Right ventricle myocardium superior (tissue), 1 donor: ENCODE data around the gene HOXD13. TPM values are rescaled to one million over a fixed set of nuclear protein-coding genes. Genes with fewer than 3 reads are reported as not detected.
A peak's percentile ranks its signal among the peaks of the same experiment; 100 is the strongest.

Experiments used
- ATAC-seq: fragments of 200-7000 bp; cut with Tn5 transposase; one replicate; pipeline ENCODE4 v1.9.1; 2020; ENCODE audit warnings: mild to moderate bottlenecking; ENCODE audit not compliant: poor library complexity
- DNase-seq: peaks from one replicate; pipeline ENCODE4 v3.0.0-alpha.2; 2020
- intact Hi-C: fragments of 100-400 bp; cut with DNase I; formaldehyde crosslinking; loops from one replicate; pipeline ENCODE4 v1.11.2; 2022
- total RNA-seq: library from RNA; stranded (reverse); fragmentation: NEBNext Ultra II Directional; extraction: Animal tissue kit (Norgen Biotek cat#: 25700); gene quantifications from one replicate; pipeline ENCODE4 v1.2.1, GENCODE V29; 2021
- donor health status: DM: no; HTN: yes; CAD: no; lungs with severe emphysema.

Gene HOXD13
- total RNA-seq, 1 donor from 2014 or later, result not detected

- DNase-seq, result no peak
- intact Hi-C loops, result no loop called here
- ATAC-seq, result no peak
These were observed 44.1 kb downstream of the HOXD13 start for GRCh38 chr2:176136374-176137251.

GRCh38 chr2:176137252-176137580, 44.7 kb downstream of the HOXD13 start:
- intact Hi-C loops, result no loop called here
- ATAC-seq (no peak), DNase-seq (no peak)

- DNase-seq, result no peak
- intact Hi-C loops, result no loop called here
- no peak for ATAC-seq
These were observed 45.4 kb downstream of the HOXD13 start for GRCh38 chr2:176137906-176138305.

- intact Hi-C loops, result no loop called here
- ATAC-seq, result no peak
These were observed 46.0 kb downstream of the HOXD13 start for GRCh38 chr2:176138526-176138922.

GRCh38 chr2:176138923-176139660, 46.6 kb downstream of the HOXD13 start:
- ATAC-seq, result no peak

More at GRCh38 chr2:176138526-176138922, 46.0 kb downstream of the HOXD13 start:
- DNase-seq, result no peak

GRCh38 chr2:176139661-176140512, 47.4 kb downstream of the HOXD13 start:
- no peak for DNase-seq
- intact Hi-C loops, result loop anchor here (2.0 to 5.0 kb wide), 3 partner anchors 317 to 499 kb away; no protein-coding TSS in a partner anchor
- ATAC-seq, result no peak

More at GRCh38 chr2:176138923-176139660, 46.6 kb downstream of the HOXD13 start:
- intact Hi-C loops, result no loop called here
- DNase-seq, result no peak

GRCh38 chr2:176140513-176141317, 48.2 kb downstream of the HOXD13 start:
- peak; percentile 97 for ATAC-seq
- DNase-seq, result peak; percentile 77
- intact Hi-C loops, result loop anchor here (2.0 to 5.0 kb wide), 3 partner anchors 317 to 498 kb away; no protein-coding TSS in a partner anchor

GRCh38 chr2:176142281-176142680, 49.8 kb downstream of the HOXD13 start:
- ATAC-seq (no peak), DNase-seq (no peak)
- intact Hi-C loops, result loop anchor here (5.0 kb wide), 2 partner anchors 315 to 410 kb away; no protein-coding TSS in a partner anchor

Other genes with a start within 250 kb of the HOXD13 start
- 38.0 TPM for gene LNPK, start 90.5 kb upstream of the HOXD13 start, total RNA-seq
- gene EVX2, start 8.8 kb upstream of the HOXD13 start, total RNA-seq, result not detected
- not detected for gene HOXD12, start 7.1 kb downstream of the HOXD13 start, total RNA-seq
- gene HOXD11, start 14.6 kb downstream of the HOXD13 start, total RNA-seq, result not detected
- not detected for gene HOXD10, start 24.1 kb downstream of the HOXD13 start, total RNA-seq
- gene HOXD9, start 30.0 kb downstream of the HOXD13 start, total RNA-seq, result not detected
- gene HOXD8, start 37.0 kb downstream of the HOXD13 start, total RNA-seq, result 0.32 TPM
- gene HOXD4, start 58.8 kb downstream of the HOXD13 start, total RNA-seq, result not detected
- 0.38 TPM for gene HOXD3, start 64.6 kb downstream of the HOXD13 start, total RNA-seq
- gene HOXD1, start 95.9 kb downstream of the HOXD13 start, total RNA-seq, result not detected
- 50.3 TPM for gene MTX2, start 176.7 kb downstream of the HOXD13 start, total RNA-seq